IgD-negative memory B cell (primary cell): Measurements from ENCODE around the gene LRRC4C. TPM values are rescaled to one million over a fixed set of nuclear protein-coding genes. Genes with fewer than 3 reads are reported as not detected.

Source experiments
- H3K27ac Mint-ChIP-seq, 3 donors: one replicate each; pipeline ENCODE4 v1.8.0; 2020 to 2022; ENCODE audit warnings: mild to moderate bottlenecking in 3 of 3, mixed read lengths in 3 of 3, moderate library complexity in 1 of 3
- H3K27me3 Mint-ChIP-seq: one replicate; pipeline ENCODE4 v1.8.0; 2021; ENCODE audit warnings: mixed read lengths
- H3K36me3 Mint-ChIP-seq: one replicate; pipeline ENCODE4 v1.8.0; 2020; ENCODE audit warnings: mild to moderate bottlenecking, mixed read lengths
- H3K4me1 Mint-ChIP-seq, 3 donors: one replicate each; pipeline ENCODE4 v1.8.0; 2020 to 2022; ENCODE audit warnings: mixed read lengths in 3 of 3, mild to moderate bottlenecking in 1 of 3
- H3K4me3 Mint-ChIP-seq, 4 donors: one replicate each; pipeline ENCODE4 v1.8.0; 2020 to 2022; ENCODE audit warnings: mild to moderate bottlenecking in 4 of 4, mixed read lengths in 4 of 4, moderate library complexity in 3 of 4
- H3K9me3 Mint-ChIP-seq, 3 donors: one replicate each; pipeline ENCODE4 v1.8.0; 2020 to 2021; ENCODE audit warnings: mixed read lengths in 3 of 3, mild to moderate bottlenecking in 1 of 3
- polyA plus RNA-seq: library from polyadenylated mRNA; unstranded; fragments of 300-500 nt; fragmentation: Illumina TruSeq; gene quantifications from one replicate; pipeline ENCODE4 v1.2.3, GENCODE V29; 2021

LRRC4C gene
- polyA plus RNA-seq, 1 donor from 2014 or later: not detected

DNA sequence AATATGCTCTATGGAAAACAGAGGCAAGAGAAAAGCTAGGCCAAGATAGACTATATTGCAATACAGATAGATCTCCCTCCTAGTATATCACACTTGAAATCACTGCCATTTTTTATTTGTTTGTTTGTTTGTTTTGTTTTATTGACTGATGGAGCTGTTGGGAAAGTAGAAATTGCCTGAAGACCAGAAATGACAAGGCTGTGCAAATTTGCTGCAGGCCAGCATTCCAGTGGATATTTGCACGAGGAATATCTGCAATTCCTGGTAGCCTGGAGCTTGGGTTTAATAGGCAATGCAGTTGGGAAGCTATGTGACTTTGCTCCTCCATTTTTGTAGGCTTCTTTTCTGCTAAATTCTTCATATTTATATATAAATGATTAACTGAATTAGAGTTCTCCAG is 991.7 kb downstream of the LRRC4C start:
- no peaks in the 10 kb centered on the region for H3K4me1 Mint-ChIP-seq
- no peaks in the 10 kb centered on the region for H3K36me3 Mint-ChIP-seq
- H3K27ac Mint-ChIP-seq: no peak overlapping the region
- no peaks in the 10 kb centered on the region for H3K27me3 Mint-ChIP-seq
- H3K4me3 Mint-ChIP-seq: no peak overlapping the region
- peaks cover 3 to 7% (median 3%) of the 10 kb centered on the region in 3 donors for H3K9me3 Mint-ChIP-seq

DNA sequence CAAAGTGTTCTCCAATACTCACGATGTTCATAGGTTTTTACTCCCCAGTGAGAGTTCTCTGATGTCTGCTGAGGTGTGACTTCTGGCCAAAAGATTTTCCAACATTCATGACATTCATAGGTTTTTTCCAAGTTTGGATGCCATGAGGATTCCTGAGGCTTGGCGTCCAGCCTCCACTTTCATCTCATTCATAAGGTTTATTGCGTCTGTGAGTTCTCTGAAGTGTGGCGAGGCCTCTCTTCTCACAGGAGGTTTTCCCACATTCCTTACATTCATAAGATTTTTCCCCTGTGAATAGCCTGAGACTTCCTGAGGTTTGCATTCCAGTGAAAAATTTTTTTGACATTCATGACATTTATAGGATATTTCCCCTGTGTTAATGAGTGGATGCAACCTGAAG is 1014.1 kb downstream of the LRRC4C start:
- Mint-ChIP-seq H3K4me3 (no peak overlapping the region), H3K4me1 (no peaks in the 10 kb centered on the region), H3K9me3 (peaks cover 3 to 21% (median 13%) of the 10 kb centered on the region in 3 donors), H3K36me3 (peaks cover 1% of the 10 kb centered on the region), H3K27ac (no peak overlapping the region), H3K27me3 (no peaks in the 10 kb centered on the region)

DNA sequence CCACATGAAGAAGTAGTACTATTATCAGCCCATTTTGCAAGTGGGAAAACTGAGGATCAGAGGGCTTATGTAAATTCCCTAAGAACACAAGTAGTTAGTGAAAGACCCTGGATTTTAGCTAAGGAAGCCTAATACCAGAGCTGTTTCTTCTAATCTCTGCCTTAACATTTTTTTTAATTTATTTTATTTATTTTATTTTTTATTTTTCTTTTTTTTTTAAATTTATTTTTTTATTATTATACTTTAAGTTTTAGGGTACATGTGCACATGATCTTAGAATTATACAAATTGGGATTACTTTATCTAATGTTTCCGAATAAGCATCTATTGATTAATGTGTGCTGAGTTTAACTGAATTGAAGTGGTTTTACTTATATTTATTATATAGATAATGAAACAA is 1015.3 kb downstream of the LRRC4C start:
- Mint-ChIP-seq H3K27me3 (no peaks in the 10 kb centered on the region), H3K4me1 (no peaks in the 10 kb centered on the region), H3K27ac (no peak overlapping the region), H3K9me3 (peaks cover 3 to 24% (median 13%) of the 10 kb centered on the region in 3 donors), H3K4me3 (no peak overlapping the region), H3K36me3 (peaks cover under 1% of the 10 kb centered on the region)

DNA sequence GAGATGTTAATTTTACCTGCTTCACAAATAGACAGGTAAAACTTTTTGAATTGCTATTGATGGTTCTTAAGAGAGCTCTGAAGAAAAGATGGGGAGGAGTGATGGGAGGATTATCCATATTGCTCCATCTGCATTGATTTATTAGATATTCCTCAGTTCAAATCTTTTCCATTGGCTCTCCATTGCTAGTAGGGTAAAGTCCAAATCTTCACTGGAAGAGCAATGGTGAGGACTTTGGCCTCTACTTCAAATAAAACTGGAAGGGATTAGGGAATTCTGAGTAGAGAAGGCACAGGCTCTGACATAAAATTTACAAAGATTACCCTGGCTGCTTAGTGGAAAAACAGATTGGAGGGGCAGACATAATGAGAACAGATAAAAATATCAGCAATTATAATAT is 1024.1 kb downstream of the LRRC4C start:
- no peaks in the 10 kb centered on the region for H3K36me3 Mint-ChIP-seq
- H3K4me3 Mint-ChIP-seq: no peak overlapping the region
- peaks cover 1 to 3% (median 2%) of the 10 kb centered on the region in 3 donors for H3K9me3 Mint-ChIP-seq
- no peaks in the 10 kb centered on the region for H3K27me3 Mint-ChIP-seq
- H3K27ac Mint-ChIP-seq: no peak overlapping the region
- H3K4me1 Mint-ChIP-seq: peaks cover 0 to 1% (median 0%) of the 10 kb centered on the region in 3 donors

DNA sequence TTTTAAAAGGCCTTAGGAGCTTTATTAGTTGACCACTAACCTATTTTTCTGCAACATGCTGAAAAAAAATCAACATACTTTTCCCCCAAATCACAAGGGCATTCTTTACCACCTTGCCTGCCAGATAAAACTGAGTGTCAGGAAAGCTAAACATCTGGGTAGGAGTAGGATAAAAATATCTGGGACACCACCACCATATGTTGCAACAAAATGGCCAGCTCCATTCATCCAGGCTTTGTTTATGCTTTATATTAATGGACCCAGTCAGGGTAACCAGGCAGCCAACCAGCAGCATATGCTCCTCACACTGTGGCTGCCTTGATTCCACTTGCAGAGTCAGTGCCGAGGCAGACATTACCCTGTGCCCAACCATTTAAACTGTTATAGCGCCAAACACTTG is 1024.5 kb downstream of the LRRC4C start:
- H3K36me3 Mint-ChIP-seq: no peaks in the 10 kb centered on the region
- no peaks in the 10 kb centered on the region for H3K27me3 Mint-ChIP-seq
- H3K4me3 Mint-ChIP-seq: no peak overlapping the region
- H3K27ac Mint-ChIP-seq: no peak overlapping the region
- peaks cover 0 to 1% (median 0%) of the 10 kb centered on the region in 3 donors for H3K4me1 Mint-ChIP-seq
- H3K9me3 Mint-ChIP-seq: peaks cover 1 to 2% (median 1%) of the 10 kb centered on the region in 3 donors

DNA sequence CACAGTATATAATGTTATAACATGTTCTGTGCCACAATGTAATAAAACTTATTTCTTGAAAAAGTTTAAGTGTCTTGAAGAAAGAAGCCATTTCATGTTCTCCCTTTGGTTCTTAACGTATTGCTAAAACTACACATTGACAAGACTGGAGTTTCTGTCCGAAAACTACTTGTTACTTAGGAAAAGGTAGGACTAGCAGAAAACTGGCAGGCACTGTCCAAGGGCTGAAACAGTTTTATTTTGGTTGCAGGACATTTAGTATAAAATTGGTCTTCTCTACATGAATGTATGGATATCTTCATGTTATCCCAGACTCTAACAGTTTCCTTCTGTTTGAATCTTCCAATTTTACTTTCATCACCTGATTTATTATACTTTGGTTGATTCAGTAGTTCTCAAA is 1027.1 kb downstream of the LRRC4C start:
- H3K36me3 Mint-ChIP-seq: no peaks in the 10 kb centered on the region
- H3K9me3 Mint-ChIP-seq: peaks cover 0 to 2% (median 1%) of the 10 kb centered on the region in 3 donors
- no peaks in the 10 kb centered on the region for H3K27me3 Mint-ChIP-seq
- H3K4me3 Mint-ChIP-seq: no peak overlapping the region
- H3K27ac Mint-ChIP-seq: no peak overlapping the region
- H3K4me1 Mint-ChIP-seq: no peaks in the 10 kb centered on the region

DNA sequence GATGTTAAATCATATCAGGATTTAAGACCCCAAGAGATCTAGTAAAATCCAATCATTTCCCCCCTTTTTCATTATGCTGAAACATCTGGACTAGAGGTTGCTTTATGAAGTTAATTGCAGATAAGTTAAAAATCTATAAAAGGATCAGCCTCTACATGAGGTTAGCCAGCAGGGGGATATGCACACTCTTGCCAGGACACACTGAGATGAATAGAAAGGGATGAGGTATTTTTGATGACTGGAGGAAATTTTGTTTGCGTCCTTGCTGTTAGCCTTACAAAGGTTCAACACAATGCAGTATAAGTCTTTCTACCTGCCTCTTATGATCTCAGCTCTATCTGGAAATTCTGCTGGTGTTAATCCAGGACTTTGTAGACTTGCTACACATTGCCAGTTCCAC is 1034.3 kb downstream of the LRRC4C start:
- no peak overlapping the region for H3K4me3 Mint-ChIP-seq
- no peak overlapping the region for H3K27ac Mint-ChIP-seq
- no peaks in the 10 kb centered on the region for H3K36me3 Mint-ChIP-seq
- H3K27me3 Mint-ChIP-seq: no peaks in the 10 kb centered on the region
- no peaks in the 10 kb centered on the region for H3K4me1 Mint-ChIP-seq
- H3K9me3 Mint-ChIP-seq: peaks cover 0 to 3% (median 1%) of the 10 kb centered on the region in 3 donors

DNA sequence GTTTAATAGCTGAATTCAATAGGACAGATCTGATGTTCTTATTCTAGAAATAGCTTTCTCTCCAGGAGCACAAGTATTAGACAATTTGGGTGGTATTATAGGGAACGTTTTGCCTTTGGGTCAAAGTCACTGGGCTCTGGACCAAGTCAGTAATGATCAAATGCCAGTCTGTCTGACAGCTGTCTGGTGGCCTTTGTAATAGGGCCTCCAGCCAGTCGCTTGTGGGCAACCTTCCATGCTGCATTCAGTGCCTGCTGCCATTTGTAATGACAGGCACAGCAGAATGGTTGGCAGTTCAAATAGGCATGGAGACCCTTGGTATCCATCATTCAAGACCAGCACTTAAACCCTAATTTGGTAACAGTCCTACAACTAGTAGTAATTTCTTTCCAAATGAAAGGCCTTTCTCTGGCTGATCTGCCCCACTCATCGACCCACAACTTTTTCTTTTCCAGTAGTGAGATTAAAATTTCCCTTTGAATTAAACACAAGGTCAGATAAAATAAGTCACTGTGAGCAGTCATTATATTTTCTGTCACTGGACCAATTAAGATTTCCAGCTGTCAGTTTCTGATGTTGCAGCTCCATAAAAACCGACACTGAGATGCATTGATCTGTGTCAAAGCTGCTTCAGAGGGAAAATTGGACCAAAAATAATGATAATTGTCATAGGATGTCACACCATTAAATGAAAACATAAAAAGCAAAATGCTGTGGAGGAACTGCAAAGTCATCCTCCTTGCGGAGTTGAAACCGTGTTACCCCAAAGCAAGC is 1038.1 kb downstream of the LRRC4C start:
- Mint-ChIP-seq H3K27me3 (no peaks in the 10 kb centered on the region), H3K9me3 (peaks cover 1 to 10% (median 6%) of the 10 kb centered on the region in 3 donors), H3K27ac (no peak overlapping the region), H3K36me3 (no peaks in the 10 kb centered on the region), H3K4me1 (no peaks in the 10 kb centered on the region), H3K4me3 (no peak overlapping the region)

DNA sequence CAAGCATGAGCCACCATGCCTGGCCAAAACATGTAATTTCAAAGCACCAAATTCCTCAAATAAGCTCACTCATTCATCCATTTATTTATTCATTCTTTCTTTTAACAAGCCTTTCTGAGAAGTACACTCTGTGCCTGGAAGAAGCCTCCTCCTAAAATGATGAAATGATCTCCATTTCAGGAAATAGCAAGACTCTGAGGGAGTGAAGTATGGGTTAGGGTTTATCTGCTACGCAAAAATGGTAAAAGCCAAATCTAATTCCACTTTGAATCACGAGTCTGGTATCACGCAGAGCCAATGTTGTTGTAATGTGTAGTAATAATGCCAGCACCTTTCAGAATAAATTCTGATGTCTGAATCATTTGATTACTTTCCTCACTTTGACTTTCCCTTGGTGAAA is 1041.8 kb downstream of the LRRC4C start:
- Mint-ChIP-seq H3K4me1 (no peaks in the 10 kb centered on the region), H3K4me3 (no peak overlapping the region), H3K36me3 (no peaks in the 10 kb centered on the region), H3K9me3 (peaks cover 3 to 10% (median 3%) of the 10 kb centered on the region in 3 donors), H3K27me3 (no peaks in the 10 kb centered on the region), H3K27ac (no peak overlapping the region)

DNA sequence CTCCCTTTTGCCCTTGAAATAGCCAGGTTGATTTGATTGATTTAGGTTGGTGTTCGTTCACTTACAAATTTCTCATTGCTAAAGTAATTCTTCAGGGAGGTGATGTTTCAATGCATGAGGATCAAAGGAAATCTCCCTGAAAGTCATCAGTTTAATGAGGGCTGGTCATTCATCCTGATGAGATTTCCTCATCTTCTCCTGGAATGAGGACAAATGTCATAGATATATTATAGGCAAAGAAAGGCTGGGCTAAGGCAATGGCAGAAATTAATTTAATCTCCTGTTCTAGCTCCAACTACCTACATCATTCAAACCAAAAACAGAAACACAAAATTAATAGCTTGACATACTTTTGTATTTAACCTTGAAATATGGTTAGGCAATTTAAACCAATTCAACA is 1052.1 kb downstream of the LRRC4C start:
- Mint-ChIP-seq H3K36me3 (no peaks in the 10 kb centered on the region), H3K4me1 (no peaks in the 10 kb centered on the region), H3K27me3 (no peaks in the 10 kb centered on the region), H3K4me3 (no peak overlapping the region), H3K27ac (no peak overlapping the region), H3K9me3 (peaks cover 6 to 14% (median 7%) of the 10 kb centered on the region in 3 donors)

DNA sequence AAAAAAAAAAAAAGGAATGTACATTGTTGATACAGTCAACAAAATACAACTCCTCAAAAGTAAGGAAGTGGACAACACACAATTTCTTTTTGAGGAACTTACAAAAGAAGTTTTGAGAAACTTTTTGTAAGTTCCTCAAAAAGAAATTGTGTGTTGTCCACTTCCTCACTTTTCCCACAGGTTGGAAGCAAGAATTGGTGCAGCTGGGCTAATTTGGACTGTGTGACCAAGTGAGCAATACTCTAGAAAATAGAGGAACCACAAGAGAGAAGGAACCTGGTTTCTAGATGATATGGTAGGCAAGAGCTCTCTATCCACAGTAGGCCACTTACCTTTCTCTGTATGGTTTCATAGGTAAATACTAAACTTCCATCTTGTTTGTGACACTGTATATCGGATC is 1053.8 kb downstream of the LRRC4C start:
- Mint-ChIP-seq H3K36me3 (no peaks in the 10 kb centered on the region), H3K9me3 (peaks cover 7 to 15% (median 8%) of the 10 kb centered on the region in 3 donors), H3K27ac (no peak overlapping the region), H3K27me3 (no peaks in the 10 kb centered on the region), H3K4me1 (no peaks in the 10 kb centered on the region), H3K4me3 (no peak overlapping the region)

DNA sequence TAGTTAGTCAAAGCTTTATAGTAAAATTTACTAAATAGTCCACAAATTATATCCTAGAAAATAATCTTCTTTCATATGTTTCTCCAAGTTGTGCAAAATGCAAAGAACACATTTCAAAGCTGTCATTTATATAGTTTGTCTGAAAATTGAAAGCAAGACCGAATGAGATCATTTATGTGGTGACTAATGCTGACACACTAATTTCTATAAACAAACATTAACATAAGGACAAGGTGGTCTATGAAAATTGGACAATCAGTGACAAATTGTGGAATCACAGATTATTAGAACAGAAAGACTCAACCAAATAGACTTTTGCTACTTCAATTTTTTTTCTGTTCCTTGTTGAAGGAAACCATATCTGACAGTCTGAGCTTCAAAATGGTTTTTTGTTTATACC is 1056.1 kb downstream of the LRRC4C start:
- no peaks in the 10 kb centered on the region for H3K27me3 Mint-ChIP-seq
- no peaks in the 10 kb centered on the region for H3K36me3 Mint-ChIP-seq
- no peak overlapping the region for H3K4me3 Mint-ChIP-seq
- no peaks in the 10 kb centered on the region for H3K4me1 Mint-ChIP-seq
- H3K9me3 Mint-ChIP-seq: peaks cover 7 to 15% (median 13%) of the 10 kb centered on the region in 3 donors
- no peak overlapping the region for H3K27ac Mint-ChIP-seq

DNA sequence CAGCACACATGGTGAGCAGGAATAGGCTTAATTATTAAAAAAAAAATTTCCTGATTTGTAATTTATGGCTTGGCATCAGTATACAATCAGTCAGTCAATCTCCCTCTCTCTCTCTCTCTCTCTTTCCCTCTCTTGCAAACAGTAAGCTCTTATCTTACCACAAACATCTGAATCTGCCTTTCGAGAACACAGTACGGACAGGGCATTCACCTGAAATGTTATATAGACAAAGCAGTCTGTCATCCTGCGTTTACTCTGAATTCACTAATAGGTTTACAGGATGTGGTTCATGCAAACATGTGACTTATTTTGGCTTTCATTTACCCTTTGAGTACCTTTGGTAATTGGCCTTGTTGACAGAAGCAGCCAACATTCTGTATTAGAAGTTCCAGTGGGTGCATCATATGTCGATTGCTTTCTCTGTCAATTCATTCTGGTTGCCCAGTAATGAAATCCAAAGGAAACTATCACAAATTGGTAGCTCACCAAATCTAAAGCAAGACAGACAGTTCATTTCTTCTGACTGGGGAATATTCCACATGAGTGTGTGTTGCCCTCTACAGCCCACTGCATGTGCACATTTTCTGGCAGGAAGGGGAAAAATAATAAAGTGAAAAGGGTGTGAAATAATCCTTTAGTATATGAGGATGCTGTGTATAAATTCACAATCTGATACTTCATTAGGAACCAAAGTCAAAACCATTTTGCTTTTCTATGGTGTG is 1058.2 kb downstream of the LRRC4C start:
- H3K36me3 Mint-ChIP-seq: no peaks in the 10 kb centered on the region
- peaks cover 4 to 13% (median 13%) of the 10 kb centered on the region in 3 donors for H3K9me3 Mint-ChIP-seq
- H3K27me3 Mint-ChIP-seq: no peaks in the 10 kb centered on the region
- no peaks in the 10 kb centered on the region for H3K4me1 Mint-ChIP-seq
- H3K27ac Mint-ChIP-seq: no peak overlapping the region
- no peak overlapping the region for H3K4me3 Mint-ChIP-seq

DNA sequence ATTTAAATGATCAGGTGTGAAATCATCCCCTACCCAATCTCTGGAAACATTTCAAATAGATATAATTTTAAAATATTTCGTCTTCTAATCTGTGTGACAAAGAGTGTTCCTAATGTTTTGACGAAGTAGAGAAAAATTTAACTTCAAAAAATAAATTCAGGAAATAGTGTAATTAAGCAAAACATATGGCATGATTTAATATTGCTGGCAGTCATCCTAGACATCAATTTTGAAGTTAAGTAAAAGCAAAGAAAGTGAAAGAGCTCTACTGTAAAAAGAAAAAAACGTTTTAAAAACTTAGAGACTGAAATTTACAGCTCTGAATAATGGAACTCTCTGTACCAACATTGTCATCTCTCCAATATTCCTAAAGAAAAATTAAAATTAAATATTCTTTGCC is 1062.3 kb downstream of the LRRC4C start:
- no peaks in the 10 kb centered on the region for H3K27me3 Mint-ChIP-seq
- H3K27ac Mint-ChIP-seq: no peak overlapping the region
- no peaks in the 10 kb centered on the region for H3K36me3 Mint-ChIP-seq
- H3K4me1 Mint-ChIP-seq: no peaks in the 10 kb centered on the region
- peaks cover 0 to 6% (median 1%) of the 10 kb centered on the region in 3 donors for H3K9me3 Mint-ChIP-seq
- no peak overlapping the region for H3K4me3 Mint-ChIP-seq

DNA sequence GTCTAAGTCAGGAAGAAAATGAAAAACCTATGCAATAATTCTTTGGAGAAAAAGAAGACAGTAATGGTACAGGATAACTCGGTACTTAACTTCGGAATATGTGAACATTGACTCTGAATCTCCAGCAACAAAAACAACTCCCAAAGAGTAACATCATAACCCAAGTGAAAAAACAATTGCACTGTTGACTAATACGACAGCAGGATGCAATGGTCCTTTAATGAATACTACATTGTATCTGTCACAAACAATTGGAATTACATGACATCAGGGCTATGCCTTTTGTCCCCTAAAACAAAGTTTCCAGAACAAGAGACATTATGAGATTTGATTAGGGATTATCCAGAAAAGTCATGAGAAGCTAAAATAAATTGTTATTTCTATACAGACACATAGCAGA is 1065.9 kb downstream of the LRRC4C start:
- Mint-ChIP-seq H3K27ac (no peak overlapping the region), H3K27me3 (no peaks in the 10 kb centered on the region), H3K9me3 (peaks cover 0 to 3% (median 0%) of the 10 kb centered on the region in 3 donors), H3K4me1 (no peaks in the 10 kb centered on the region), H3K36me3 (no peaks in the 10 kb centered on the region), H3K4me3 (no peak overlapping the region)

DNA sequence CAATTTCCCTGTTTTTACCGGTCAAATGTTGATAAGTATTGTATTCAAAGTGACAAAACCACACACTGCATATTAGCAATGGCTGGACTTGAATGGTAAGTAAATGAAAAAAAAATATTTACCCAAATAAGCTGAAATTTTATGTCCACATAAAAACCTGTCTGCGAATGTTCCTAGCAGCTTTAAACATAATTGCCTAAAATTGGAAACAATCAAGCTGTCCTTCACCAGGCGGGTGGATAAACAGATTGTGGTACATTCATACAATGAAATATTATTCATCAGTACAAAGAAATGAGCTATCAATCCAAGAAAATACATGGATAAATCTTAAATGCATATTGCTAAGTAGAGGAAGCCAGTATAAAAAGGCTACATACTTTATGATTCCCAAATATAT is 1067.8 kb downstream of the LRRC4C start:
- Mint-ChIP-seq H3K4me1 (no peaks in the 10 kb centered on the region), H3K27me3 (no peaks in the 10 kb centered on the region), H3K4me3 (no peak overlapping the region)

More for the DNA sequence above, 1067.8 kb downstream of the LRRC4C start:
- Mint-ChIP-seq H3K36me3 (no peaks in the 10 kb centered on the region), H3K9me3 (peaks cover 0 to 3% (median 0%) of the 10 kb centered on the region in 3 donors), H3K27ac (no peak overlapping the region)
